Astrocyte (in vitro differentiated cells and primary cell): ENCODE results near the gene RGR. TPM values are rescaled to one million over a fixed set of nuclear protein-coding genes. Genes with fewer than 3 reads are reported as not detected.

Source experiments
- DNase-seq: peaks from one replicate; pipeline ENCODE4 v3.0.0-alpha.2; 2010; ENCODE audit warnings: low read depth
- FAIRE-seq: peaks from 2 replicates; lab custom pipeline; 2011; peaks lifted over from hg19 to GRCh38; lab: Jason Lieb, UNC
- H2AFZ ChIP-seq: 2 replicates; pipeline ENCODE4 v1.6.0; 2012; ENCODE audit warnings: low read depth, low read length, inconsistent platforms
- H3K27ac ChIP-seq: 2 replicates; pipeline ENCODE4 v1.5.1; 2011; ENCODE audit warnings: low read depth, low read length, inconsistent platforms
- H3K27me3 ChIP-seq: 2 replicates; pipeline ENCODE4 v1.6.0; 2011; ENCODE audit warnings: low read length, inconsistent platforms; ENCODE audit not compliant: insufficient read depth
- H3K36me3 ChIP-seq: 2 replicates; pipeline ENCODE4 v1.5.1; 2011; ENCODE audit warnings: low read length, inconsistent platforms; ENCODE audit not compliant: insufficient read depth
- H3K4me1 ChIP-seq: 2 replicates; pipeline ENCODE4 v1.5.1; 2011; ENCODE audit warnings: low read length, inconsistent platforms; ENCODE audit not compliant: insufficient read depth
- H3K4me2 ChIP-seq: 2 replicates; pipeline ENCODE4 v1.6.0; 2012; ENCODE audit warnings: low read length, inconsistent platforms
- H3K4me3 ChIP-seq: 2 replicates; pipeline ENCODE4 v1.5.1; 2011; ENCODE audit warnings: low read depth, mild to moderate bottlenecking, low read length, inconsistent platforms; ENCODE audit not compliant: insufficient read depth
- H3K79me2 ChIP-seq: 2 replicates; pipeline ENCODE4 v1.6.0; 2012; ENCODE audit warnings: mild to moderate bottlenecking, low read length, inconsistent platforms; ENCODE audit not compliant: insufficient read depth
- H3K9ac ChIP-seq: 2 replicates; pipeline ENCODE4 v1.6.0; 2012; ENCODE audit warnings: mild to moderate bottlenecking, low read length, inconsistent platforms
- H3K9me3 ChIP-seq: 2 replicates; pipeline ENCODE4 v1.5.1; 2012; ENCODE audit warnings: low read depth, mild to moderate bottlenecking, low read length, inconsistent platforms; ENCODE audit not compliant: insufficient read depth
- H4K20me1 ChIP-seq: 2 replicates; pipeline ENCODE4 v1.6.0; 2012; ENCODE audit warnings: low read length, inconsistent platforms; ENCODE audit not compliant: insufficient read depth
- H3K27ac Mint-ChIP-seq: one replicate; pipeline ENCODE4 v1.8.0; 2021; ENCODE audit warnings: mild to moderate bottlenecking, mixed read lengths; ENCODE audit not compliant: unreplicated experiment
- H3K27me3 Mint-ChIP-seq: one replicate; pipeline ENCODE4 v1.8.0; 2021; ENCODE audit warnings: low read depth, mixed read lengths; ENCODE audit not compliant: unreplicated experiment
- H3K36me3 Mint-ChIP-seq: one replicate; pipeline ENCODE4 v1.8.0; 2021; ENCODE audit warnings: low read depth, mixed read lengths; ENCODE audit not compliant: unreplicated experiment
- H3K4me1 Mint-ChIP-seq: one replicate; pipeline ENCODE4 v1.8.0; 2021; ENCODE audit warnings: low read depth, mixed read lengths; ENCODE audit not compliant: unreplicated experiment
- H3K4me3 Mint-ChIP-seq: one replicate; pipeline ENCODE4 v1.8.0; 2021; ENCODE audit warnings: mild to moderate bottlenecking, moderate library complexity, mixed read lengths; ENCODE audit not compliant: unreplicated experiment
- H3K9me3 Mint-ChIP-seq: one replicate; pipeline ENCODE4 v1.8.0; 2021; ENCODE audit warnings: mild to moderate bottlenecking, mixed read lengths; ENCODE audit not compliant: unreplicated experiment
- CTCF ChIP-seq: IDR thresholded peaks from 2 replicates; pipeline ENCODE4 v1.5.1; 2011; ENCODE audit warnings: low read depth, mild to moderate bottlenecking, inconsistent platforms, low read length, moderate library complexity; ENCODE audit not compliant: insufficient read depth
- EZH2 ChIP-seq: IDR thresholded peaks from 2 replicates; pipeline ENCODE4 v1.6.1; 2012; ENCODE audit warnings: mild to moderate bottlenecking, low read length, inconsistent platforms; ENCODE audit not compliant: insufficient read depth
- total RNA-seq: library from RNA; stranded (reverse); gene quantifications from 2 replicates; pipeline ENCODE4 v1.2.1, GENCODE V29; 2021

Gene RGR
- total RNA-seq, 1 donor from 2014 or later = not detected

GRCh38 chr10:84286695-84287094, 41.8 kb downstream of the RGR start:
- no peaks in the 10 kb centered on the region for H4K20me1 ChIP-seq
- no peaks in the 10 kb centered on the region for H3K9me3 ChIP-seq
- H3K27ac ChIP-seq = no peak overlapping the region
- FAIRE-seq (no peak), DNase-seq (no peak)
- H3K4me2 ChIP-seq = no peak overlapping the region
- Mint-ChIP-seq H3K9me3 (peaks cover 3% of the 10 kb centered on the region), H3K4me1 (no peaks in the 10 kb centered on the region), H3K36me3 (no peaks in the 10 kb centered on the region), H3K27ac (no peak overlapping the region), H3K27me3 (peaks cover 5% of the 10 kb centered on the region), H3K4me3 (no peak overlapping the region)
- H3K4me1 ChIP-seq = no peaks in the 10 kb centered on the region
- no peaks in the 10 kb centered on the region for H3K79me2 ChIP-seq
- TF ChIP-seq EZH2 (no peak), CTCF (no peak)
- H3K4me3 ChIP-seq = no peak overlapping the region
- no peak overlapping the region for H3K9ac ChIP-seq
- H3K36me3 ChIP-seq = no peaks in the 10 kb centered on the region
- H2AFZ ChIP-seq = no peak overlapping the region
- peaks cover 5% of the 10 kb centered on the region for H3K27me3 ChIP-seq

GRCh38 chr10:84288151-84288550, 43.3 kb downstream of the RGR start:
- no peaks in the 10 kb centered on the region for H3K9me3 ChIP-seq
- no peaks in the 10 kb centered on the region for H3K79me2 ChIP-seq
- DNase-seq (no peak), FAIRE-seq (no peak)
- H3K27me3 ChIP-seq = peaks cover 5% of the 10 kb centered on the region
- Mint-ChIP-seq H3K4me1 (no peaks in the 10 kb centered on the region), H3K9me3 (peaks cover 3% of the 10 kb centered on the region), H3K36me3 (no peaks in the 10 kb centered on the region), H3K27me3 (peaks cover 5% of the 10 kb centered on the region), H3K27ac (no peak overlapping the region), H3K4me3 (no peak overlapping the region)
- H3K4me2 ChIP-seq = no peak overlapping the region
- H3K4me1 ChIP-seq = no peaks in the 10 kb centered on the region
- no peak overlapping the region for H3K27ac ChIP-seq
- no peak for TF ChIP-seq CTCF
- no peak for TF ChIP-seq EZH2
- H3K4me3 ChIP-seq = no peak overlapping the region
- no peaks in the 10 kb centered on the region for H4K20me1 ChIP-seq
- H3K36me3 ChIP-seq = no peaks in the 10 kb centered on the region
- H3K9ac ChIP-seq = no peak overlapping the region
- no peak overlapping the region for H2AFZ ChIP-seq

GRCh38 chr10:84289521-84290200, 44.8 kb downstream of the RGR start:
- FAIRE-seq = no peak

More at GRCh38 chr10:84289521-84290200, 44.8 kb downstream of the RGR start:
- Mint-ChIP-seq H3K27ac (no peak overlapping the region), H3K4me1 (no peaks in the 10 kb centered on the region), H3K4me3 (no peak overlapping the region), H3K9me3 (peaks cover 3% of the 10 kb centered on the region), H3K27me3 (peaks cover 5% of the 10 kb centered on the region), H3K36me3 (no peaks in the 10 kb centered on the region)
- H3K4me2 ChIP-seq = no peak overlapping the region
- H3K36me3 ChIP-seq = no peaks in the 10 kb centered on the region
- H3K9me3 ChIP-seq = no peaks in the 10 kb centered on the region
- peaks cover 5% of the 10 kb centered on the region for H3K27me3 ChIP-seq
- no peak overlapping the region for H3K27ac ChIP-seq
- no peaks in the 10 kb centered on the region for H3K79me2 ChIP-seq
- no peaks in the 10 kb centered on the region for H4K20me1 ChIP-seq
- H3K9ac ChIP-seq = no peak overlapping the region
- no peak overlapping the region for H3K4me3 ChIP-seq
- DNase-seq = no peak
- H3K4me1 ChIP-seq = no peaks in the 10 kb centered on the region
- no peak for TF ChIP-seq CTCF
- TF ChIP-seq EZH2 = no peak
- H2AFZ ChIP-seq = no peak overlapping the region
